DLD1 (cell line): ENCODE results near the gene MAGEB10.
"Not testable (repeated sequence)": the region's sequence is repeated elsewhere in the genome, so short reads cannot be mapped to it uniquely, and the experiment has no call there.

Experiments used
- in situ Hi-C: cut with HindIII; loops from 2 replicates; pipeline ENCODE4 v1.10.0; 2017; ENCODE audit warnings: low sequenced_read_pairs

Gene MAGEB10

DNA sequence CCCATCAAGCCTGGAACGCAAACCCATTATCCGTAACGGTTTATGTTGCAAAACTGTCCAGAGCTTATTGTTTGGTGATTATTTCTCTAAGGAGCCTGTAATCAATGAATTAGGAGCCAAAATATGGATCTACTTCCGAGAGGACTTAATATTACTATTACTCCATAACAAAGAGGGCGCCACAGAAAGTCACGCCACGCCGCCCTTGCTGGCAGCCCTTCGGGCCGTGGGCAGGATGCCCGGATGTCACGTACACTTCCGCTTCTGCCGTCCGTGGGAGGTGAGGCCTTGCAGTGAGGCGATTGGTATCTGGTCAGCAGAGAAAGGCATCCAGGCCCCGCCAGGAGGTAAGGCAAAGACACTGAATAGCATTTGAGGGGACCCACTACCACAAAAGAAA, at the start of gene MAGEB10:
MAGEB10 (plus strand) TSS at position 301 of the 400 bp plus-strand sequence. CDS start 13,317 bp downstream, outside the sequence.
- in situ Hi-C loops, result no loop called here

GRCh38 chrX:27765718-27766117, 42.1 kb upstream of the MAGEB10 start:
- in situ Hi-C loops, result no loop called here

- in situ Hi-C loops, result no loop called here
Observed at GRCh38 chrX:27767387-27767786, 40.4 kb upstream of the MAGEB10 start.

- in situ Hi-C loops, result no loop called here
Observed at GRCh38 chrX:27775984-27776383, 31.8 kb upstream of the MAGEB10 start.

- in situ Hi-C loops, result no loop called here
Observed at GRCh38 chrX:27796640-27797257, 11.0 kb upstream of the MAGEB10 start.

DNA sequence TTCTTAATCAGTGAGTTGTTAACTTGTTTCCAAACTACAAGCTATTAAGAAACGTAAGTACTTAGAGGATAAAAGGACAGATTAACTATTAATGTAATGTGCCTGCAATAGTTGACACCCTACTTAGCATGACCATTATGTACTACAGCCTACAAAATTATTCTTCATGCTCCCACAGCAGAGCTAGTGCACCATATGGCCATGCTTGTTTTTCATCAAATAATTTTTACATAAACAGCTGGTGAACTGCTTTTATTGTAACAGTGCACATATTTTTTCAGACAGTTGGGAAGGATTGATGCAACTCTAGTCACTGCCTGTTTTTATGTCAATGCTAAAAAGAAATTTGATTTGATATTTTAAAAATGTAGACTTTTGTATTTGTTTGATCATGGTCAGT, 10.2 kb upstream of the MAGEB10 start:
- in situ Hi-C loops, result no loop called here

DNA sequence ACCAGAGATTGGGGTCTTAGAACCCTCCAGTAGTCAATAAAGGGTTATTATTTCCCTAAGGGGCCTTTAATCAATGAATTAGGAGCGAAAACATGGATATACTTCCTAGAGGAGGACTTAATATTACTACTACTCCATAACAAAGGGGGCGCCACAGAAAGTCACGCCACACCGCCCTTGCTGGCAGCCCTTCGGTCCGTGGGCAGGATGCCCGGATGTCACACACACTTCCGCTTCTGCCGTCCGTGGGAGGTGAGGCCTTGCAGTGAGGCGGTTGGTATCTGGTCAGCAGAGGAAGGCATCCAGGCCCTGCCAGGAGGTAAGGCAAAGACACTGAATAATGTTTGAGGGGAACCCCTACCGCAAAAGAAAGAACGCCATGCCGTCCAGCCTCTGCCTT, 436 bp downstream of the MAGEB10 start:
- in situ Hi-C loops, result no loop called here

DNA sequence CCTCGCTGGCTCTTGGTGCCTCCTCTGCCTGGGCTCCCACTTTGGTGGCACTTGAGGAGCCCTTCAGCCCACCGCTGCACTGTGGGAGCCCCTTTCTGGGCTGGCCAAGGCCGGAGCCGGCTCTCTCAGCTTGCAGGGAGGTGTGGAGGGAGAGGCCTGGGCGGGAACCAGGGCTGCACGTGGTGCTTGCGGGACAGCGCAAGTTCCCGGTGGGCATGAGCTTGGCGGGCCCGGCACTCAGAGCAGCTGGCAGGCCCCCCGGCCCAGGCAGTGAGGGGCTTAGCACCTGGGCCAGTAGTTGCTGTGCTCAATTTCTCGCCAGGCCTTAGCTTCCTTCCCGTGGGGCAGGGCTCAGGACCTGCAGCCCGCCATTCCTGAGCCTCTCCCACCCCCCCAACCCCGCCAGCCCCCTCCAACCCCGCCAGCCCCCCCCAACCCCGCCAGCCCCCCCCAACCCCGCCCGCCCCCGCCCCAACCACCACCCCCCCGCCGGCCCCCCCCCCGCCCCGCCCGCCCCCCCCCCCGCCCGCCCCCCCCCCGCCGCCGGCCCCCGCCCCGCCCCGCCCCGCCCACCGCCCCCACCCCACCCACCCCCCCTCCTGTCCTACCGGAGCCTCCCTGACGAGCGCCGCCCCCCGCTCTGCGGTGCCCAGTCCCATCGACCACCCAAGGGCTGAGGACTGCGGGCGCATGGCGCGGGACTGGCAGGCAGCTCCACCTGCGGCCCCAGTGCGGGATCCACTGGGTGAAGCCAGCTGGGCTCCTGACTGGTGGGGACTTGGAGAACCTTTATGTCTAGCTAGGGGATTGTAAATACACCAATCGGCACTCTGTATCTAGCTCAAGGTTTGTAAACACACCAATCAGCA, 1.4 kb downstream of the MAGEB10 start:
- in situ Hi-C loops, result not testable (repeated sequence)

- in situ Hi-C loops, result no loop called here
Observed at GRCh38 chrX:27815209-27815608, 7.4 kb downstream of the MAGEB10 start.

DNA sequence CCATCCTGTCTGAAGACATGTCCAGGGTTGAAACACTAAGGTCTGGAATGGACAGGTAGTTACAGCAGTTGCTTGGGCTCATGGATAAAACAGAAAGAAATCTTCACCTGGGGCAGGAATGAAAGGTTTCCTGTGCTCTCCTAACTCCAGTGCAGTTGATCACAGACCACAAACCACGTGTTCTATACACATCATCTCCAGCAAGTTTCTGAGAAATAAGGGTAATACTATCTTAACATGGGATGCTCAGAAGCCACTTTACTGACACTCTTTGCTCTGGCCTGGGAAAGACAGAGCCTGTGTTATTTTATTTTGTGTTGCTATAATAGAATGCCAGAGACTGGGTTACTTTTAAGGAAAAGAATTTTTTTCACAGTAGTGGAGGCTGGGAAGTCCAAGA, 16.0 kb downstream of the MAGEB10 start:
- in situ Hi-C loops, result no loop called here

GRCh38 chrX:27838185-27838584, 30.4 kb downstream of the MAGEB10 start:
- in situ Hi-C loops, result no loop called here

DNA sequence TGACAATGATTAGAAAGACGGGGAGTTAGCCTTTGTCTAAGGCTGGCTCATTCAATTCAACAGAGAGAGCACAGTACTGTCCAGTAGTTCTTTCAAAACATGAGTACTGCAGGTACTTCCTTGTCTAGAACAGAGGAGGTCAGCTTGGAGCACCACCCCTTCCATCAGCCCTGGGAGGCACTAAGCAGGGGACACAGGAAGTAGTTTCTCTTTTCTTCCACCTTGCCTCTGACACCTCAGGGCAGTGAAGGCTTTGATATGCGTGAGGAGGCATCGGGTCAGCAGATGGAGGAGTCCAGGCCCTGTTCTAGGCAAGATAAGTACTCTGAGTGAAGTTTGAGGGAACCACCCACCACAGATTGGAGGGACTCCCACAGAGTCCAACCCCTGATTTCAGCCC, 33.1 kb downstream of the MAGEB10 start:
- in situ Hi-C loops, result no loop called here

DNA sequence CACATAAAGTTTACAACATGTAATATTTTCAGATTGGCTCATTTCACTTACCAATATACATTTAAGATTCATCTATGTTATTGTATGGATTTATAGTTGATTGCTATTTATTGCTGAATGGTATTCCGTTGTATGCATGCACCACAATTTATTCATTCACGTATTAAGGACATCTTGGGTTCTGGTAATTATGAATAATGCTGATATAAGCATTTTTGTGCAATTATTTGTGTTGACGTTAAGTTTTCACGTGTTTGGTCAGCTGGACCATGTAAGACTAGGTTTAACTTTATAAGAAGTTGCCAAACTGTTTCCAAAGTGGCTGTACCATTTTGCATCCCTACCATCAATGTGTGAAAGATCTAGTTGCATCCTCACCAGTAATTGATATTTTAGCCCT, 35.1 kb downstream of the MAGEB10 start:
- in situ Hi-C loops, result no loop called here

- in situ Hi-C loops, result no loop called here
Observed at GRCh38 chrX:27860337-27860736, 52.5 kb downstream of the MAGEB10 start.

- in situ Hi-C loops, result no loop called here
Observed at GRCh38 chrX:27863809-27864208, 56.0 kb downstream of the MAGEB10 start.
